GM12878 (cell line): ENCODE results near the gene SMG6. TPM values are rescaled to one million over a fixed set of nuclear protein-coding genes. Genes with fewer than 3 reads are reported as not detected.

Experiments
- ASH2L ChIP-seq: fragments of 300-600, 200-600 bp; sonication (generic); IDR thresholded peaks from 2 replicates; pipeline ENCODE4 v1.6.1; 2017; ENCODE audit warnings: low read depth, mild to moderate bottlenecking, borderline replicate concordance
- CBX3 ChIP-seq: fragments of 200-600 bp; sonication (generic); IDR thresholded peaks from 2 replicates; pipeline ENCODE4 v1.6.1; 2016; ENCODE audit warnings: low read depth, borderline replicate concordance
- EP300 ChIP-seq, 2 experiments: fragments of 150-350 bp in 1 of 2; IDR thresholded peaks; 2 replicates each; pipeline ENCODE4 v1.6.1; 2011 to 2012; ENCODE audit warnings: low read depth in 2 of 2, low read length in 2 of 2, borderline replicate concordance in 1 of 2, improper control_type of control experiment in 1 of 2, inconsistent platforms in 1 of 2; ENCODE audit not compliant: control insufficient read depth in 1 of 2
- HDAC2 ChIP-seq: fragments of 200-600 bp; sonication (generic); IDR thresholded peaks from 2 replicates; pipeline ENCODE4 v1.6.1; 2017
- JUNB ChIP-seq: IDR thresholded peaks from 2 replicates; pipeline ENCODE4 v1.6.1; 2016; ENCODE audit warnings: antibody characterized with exemption, mild to moderate bottlenecking
- LARP7 ChIP-seq: fragments of 450-650 bp; IDR thresholded peaks from 2 replicates; pipeline ENCODE4 v1.6.1; 2017; ENCODE audit warnings: mild to moderate bottlenecking
- MEF2A ChIP-seq: IDR thresholded peaks from 2 replicates; pipeline ENCODE4 v1.6.1; 2011; ENCODE audit warnings: low read depth, mild to moderate bottlenecking, low read length, moderate library complexity; ENCODE audit not compliant: insufficient read depth
- MXI1 ChIP-seq: fragments of 150-350 bp; IDR thresholded peaks from 2 replicates; pipeline ENCODE4 v1.6.1; 2011; ENCODE audit warnings: low read depth, mild to moderate bottlenecking, inconsistent platforms, low read length, improper control_type of control experiment
- NR2C2 ChIP-seq: IDR thresholded peaks from 2 replicates; pipeline ENCODE4 v1.6.1; 2011; ENCODE audit warnings: borderline replicate concordance, low read depth; ENCODE audit not compliant: control insufficient read depth, insufficient read length
- POLR2A ChIP-seq: IDR thresholded peaks from 2 replicates; pipeline ENCODE4 v1.6.1; 2011; ENCODE audit warnings: low read depth, mild to moderate bottlenecking, low read length
- STAT1 ChIP-seq: fragments of 450-650 bp; conservative IDR thresholded peaks from 2 replicates; pipeline ENCODE4 v1.6.1; 2014; ENCODE audit warnings: antibody characterized with exemption, mild to moderate bottlenecking
- TCF7 ChIP-seq: IDR thresholded peaks from 2 replicates; pipeline ENCODE4 v1.6.1; 2014; ENCODE audit warnings: antibody characterized with exemption, borderline replicate concordance
- ZZZ3 ChIP-seq: IDR thresholded peaks from 2 replicates; pipeline ENCODE4 v1.6.1; 2011; ENCODE audit warnings: low read depth; ENCODE audit not compliant: control insufficient read depth, insufficient read length
- polyA plus RNA-seq, 11 experiments: library from polyadenylated mRNA; depleted of rRNA in 4 of 11; unstranded in 6 of 11; stranded (reverse) in 5 of 11; fragments of >200 nt; fragmentation: Nextera tagmentation in 4 of 11; fragmentation: Illumina TruSeq in 1 of 11; extraction: Ambion mirVana in 4 of 11; extraction: Trizol in 1 of 11; gene quantifications; 1 replicate in 1 of 11; 2 replicates in 10 of 11; pipeline versions ENCODE4 v1.2.1 to v1.2.3, GENCODE V29; 2011 to 2016; ENCODE audit warnings: inconsistent platforms in 2 of 11, missing spikeins in 2 of 11, low read depth in 1 of 11
- total RNA-seq, 4 experiments: library from RNA; depleted of rRNA in 3 of 4; stranded (reverse); fragments of >200 nt in 3 of 4; fragmentation: Illumina TruSeq in 1 of 4; extraction: Trizol in 1 of 4; gene quantifications; 2 replicates each; pipeline versions ENCODE4 v1.2.1 to v1.2.3, GENCODE V29; 2013 to 2021
- TF ChIP-seq, protein P1 (sequence below): fragments of 450-650 bp; IDR thresholded peaks from 2 replicates; pipeline ENCODE4 v1.6.1; 2016; ENCODE audit warnings: mild to moderate bottlenecking
- TF ChIP-seq, protein P2 (sequence below): IDR thresholded peaks from 2 replicates; pipeline ENCODE4 v1.6.1; 2012; ENCODE audit warnings: low read depth, low read length, improper control_type of control experiment
- TF ChIP-seq, protein P3 (sequence below): IDR thresholded peaks from 2 replicates; pipeline ENCODE4 v1.6.1; 2012; ENCODE audit warnings: low read length, inconsistent platforms
- TF ChIP-seq, protein P4 (sequence below): fragments of 450-650 bp; IDR thresholded peaks from 2 replicates; pipeline ENCODE4 v1.6.1; 2017; ENCODE audit warnings: borderline replicate concordance
- TF ChIP-seq, protein P5 (sequence below): fragments of 150-350 bp; IDR thresholded peaks from 2 replicates; pipeline ENCODE4 v1.6.1; 2016; ENCODE audit warnings: low read depth, low read length

Gene SMG6
- total and polyA plus RNA-seq, 10 of the 15 experiments (the other 5 are each of a cell fraction or from before 2014, with no cell fraction given): 0.58 to 28.7 (median 15.7) TPM

DNA sequence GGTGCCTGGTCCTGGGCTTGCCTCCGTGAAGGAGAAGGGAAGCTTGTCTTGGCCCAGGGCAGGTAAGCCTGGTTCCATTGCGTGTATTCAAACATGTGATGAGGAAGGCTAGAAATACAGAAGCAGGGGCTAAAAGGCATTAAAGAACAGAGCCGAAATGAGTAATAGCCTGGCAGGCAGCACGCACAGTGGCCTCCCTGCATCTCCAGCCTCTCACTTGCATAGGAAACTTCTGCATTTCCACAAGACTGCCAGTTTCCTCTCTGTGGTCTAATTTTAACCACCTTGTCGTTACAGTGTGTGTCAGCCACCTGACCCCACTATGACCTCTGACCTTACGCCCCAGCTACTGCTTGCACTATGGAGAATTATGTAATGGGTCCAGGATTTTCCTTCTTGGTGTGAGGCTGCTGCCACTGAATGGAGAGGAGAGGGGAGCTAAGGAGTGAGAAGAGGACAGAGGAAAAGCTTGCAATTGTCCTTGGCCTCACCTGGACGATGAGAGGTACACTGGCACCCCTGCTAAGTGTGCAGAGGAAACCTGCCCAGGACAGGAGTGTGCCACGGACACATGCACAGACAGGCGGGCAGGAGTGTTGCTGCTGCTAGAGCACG is 215.9 kb downstream of the SMG6 start (continued):
- TF ChIP-seq, protein P1, sequence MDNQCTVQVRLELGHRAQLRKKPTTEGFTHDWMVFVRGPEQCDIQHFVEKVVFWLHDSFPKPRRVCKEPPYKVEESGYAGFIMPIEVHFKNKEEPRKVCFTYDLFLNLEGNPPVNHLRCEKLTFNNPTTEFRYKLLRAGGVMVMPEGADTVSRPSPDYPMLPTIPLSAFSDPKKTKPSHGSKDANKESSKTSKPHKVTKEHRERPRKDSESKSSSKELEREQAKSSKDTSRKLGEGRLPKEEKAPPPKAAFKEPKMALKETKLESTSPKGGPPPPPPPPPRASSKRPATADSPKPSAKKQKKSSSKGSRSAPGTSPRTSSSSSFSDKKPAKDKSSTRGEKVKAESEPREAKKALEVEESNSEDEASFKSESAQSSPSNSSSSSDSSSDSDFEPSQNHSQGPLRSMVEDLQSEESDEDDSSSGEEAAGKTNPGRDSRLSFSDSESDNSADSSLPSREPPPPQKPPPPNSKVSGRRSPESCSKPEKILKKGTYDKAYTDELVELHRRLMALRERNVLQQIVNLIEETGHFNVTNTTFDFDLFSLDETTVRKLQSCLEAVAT: peak; percentile 86; the same call in 1 of the 2 replicates
- TF ChIP-seq LARP7 (0 out of 2 replicates have a peak, but pooled peaks have one; percentile 14), JUNB (peak; percentile 96), CBX3 (no peak), EP300 (IDR thresholded peaks at IDR 0.05; ENCODE audit: borderline replicate concordance in 1 of 2, control insufficient read depth in 1 of 2, low read depth in 2 of 2, low read length in 2 of 2) (peak; percentile 99), STAT1 (0 out of 2 replicates have a peak, but pooled peaks have one; percentile 38), TCF7 (no peak; the same call in none of the 2 replicates), NR2C2 (peak; percentile 69), ZZZ3 (no peak), HDAC2 (no peak), MXI1 (peak; percentile 40; the same call in 1 of the 2 replicates), POLR2A (no peak; the same call in 1 of the 2 replicates), ASH2L (no peak), MEF2A (peak; percentile 96)
- TF ChIP-seq, protein P2, sequence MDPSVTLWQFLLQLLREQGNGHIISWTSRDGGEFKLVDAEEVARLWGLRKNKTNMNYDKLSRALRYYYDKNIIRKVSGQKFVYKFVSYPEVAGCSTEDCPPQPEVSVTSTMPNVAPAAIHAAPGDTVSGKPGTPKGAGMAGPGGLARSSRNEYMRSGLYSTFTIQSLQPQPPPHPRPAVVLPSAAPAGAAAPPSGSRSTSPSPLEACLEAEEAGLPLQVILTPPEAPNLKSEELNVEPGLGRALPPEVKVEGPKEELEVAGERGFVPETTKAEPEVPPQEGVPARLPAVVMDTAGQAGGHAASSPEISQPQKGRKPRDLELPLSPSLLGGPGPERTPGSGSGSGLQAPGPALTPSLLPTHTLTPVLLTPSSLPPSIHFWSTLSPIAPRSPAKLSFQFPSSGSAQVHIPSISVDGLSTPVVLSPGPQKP: no peak
- TF ChIP-seq, protein P3, sequence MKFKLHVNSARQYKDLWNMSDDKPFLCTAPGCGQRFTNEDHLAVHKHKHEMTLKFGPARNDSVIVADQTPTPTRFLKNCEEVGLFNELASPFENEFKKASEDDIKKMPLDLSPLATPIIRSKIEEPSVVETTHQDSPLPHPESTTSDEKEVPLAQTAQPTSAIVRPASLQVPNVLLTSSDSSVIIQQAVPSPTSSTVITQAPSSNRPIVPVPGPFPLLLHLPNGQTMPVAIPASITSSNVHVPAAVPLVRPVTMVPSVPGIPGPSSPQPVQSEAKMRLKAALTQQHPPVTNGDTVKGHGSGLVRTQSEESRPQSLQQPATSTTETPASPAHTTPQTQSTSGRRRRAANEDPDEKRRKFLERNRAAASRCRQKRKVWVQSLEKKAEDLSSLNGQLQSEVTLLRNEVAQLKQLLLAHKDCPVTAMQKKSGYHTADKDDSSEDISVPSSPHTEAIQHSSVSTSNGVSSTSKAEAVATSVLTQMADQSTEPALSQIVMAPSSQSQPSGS: no peak
- TF ChIP-seq, protein P4, sequence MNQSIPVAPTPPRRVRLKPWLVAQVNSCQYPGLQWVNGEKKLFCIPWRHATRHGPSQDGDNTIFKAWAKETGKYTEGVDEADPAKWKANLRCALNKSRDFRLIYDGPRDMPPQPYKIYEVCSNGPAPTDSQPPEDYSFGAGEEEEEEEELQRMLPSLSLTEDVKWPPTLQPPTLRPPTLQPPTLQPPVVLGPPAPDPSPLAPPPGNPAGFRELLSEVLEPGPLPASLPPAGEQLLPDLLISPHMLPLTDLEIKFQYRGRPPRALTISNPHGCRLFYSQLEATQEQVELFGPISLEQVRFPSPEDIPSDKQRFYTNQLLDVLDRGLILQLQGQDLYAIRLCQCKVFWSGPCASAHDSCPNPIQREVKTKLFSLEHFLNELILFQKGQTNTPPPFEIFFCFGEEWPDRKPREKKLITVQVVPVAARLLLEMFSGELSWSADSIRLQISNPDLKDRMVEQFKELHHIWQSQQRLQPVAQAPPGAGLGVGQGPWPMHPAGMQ: no peak
- TF ChIP-seq, protein P5, sequence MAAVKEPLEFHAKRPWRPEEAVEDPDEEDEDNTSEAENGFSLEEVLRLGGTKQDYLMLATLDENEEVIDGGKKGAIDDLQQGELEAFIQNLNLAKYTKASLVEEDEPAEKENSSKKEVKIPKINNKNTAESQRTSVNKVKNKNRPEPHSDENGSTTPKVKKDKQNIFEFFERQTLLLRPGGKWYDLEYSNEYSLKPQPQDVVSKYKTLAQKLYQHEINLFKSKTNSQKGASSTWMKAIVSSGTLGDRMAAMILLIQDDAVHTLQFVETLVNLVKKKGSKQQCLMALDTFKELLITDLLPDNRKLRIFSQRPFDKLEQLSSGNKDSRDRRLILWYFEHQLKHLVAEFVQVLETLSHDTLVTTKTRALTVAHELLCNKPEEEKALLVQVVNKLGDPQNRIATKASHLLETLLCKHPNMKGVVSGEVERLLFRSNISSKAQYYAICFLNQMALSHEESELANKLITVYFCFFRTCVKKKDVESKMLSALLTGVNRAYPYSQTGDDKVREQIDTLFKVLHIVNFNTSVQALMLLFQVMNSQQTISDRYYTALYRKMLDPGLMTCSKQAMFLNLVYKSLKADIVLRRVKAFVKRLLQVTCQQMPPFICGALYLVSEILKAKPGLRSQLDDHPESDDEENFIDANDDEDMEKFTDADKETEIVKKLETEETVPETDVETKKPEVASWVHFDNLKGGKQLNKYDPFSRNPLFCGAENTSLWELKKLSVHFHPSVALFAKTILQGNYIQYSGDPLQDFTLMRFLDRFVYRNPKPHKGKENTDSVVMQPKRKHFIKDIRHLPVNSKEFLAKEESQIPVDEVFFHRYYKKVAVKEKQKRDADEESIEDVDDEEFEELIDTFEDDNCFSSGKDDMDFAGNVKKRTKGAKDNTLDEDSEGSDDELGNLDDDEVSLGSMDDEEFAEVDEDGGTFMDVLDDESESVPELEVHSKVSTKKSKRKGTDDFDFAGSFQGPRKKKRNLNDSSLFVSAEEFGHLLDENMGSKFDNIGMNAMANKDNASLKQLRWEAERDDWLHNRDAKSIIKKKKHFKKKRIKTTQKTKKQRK: no peak
